Measurements from ENCODE around the gene OR2M2. TPM values are rescaled to one million over a fixed set of nuclear protein-coding genes. Genes with fewer than 3 reads are reported as not detected.

The OR2M2 gene
- total and polyA plus RNA-seq, 2 of the 8 experiments (the other 6 are each of a cell fraction or from before 2014, with no cell fraction given) = not detected

GRCh38 chr1:248127653-248128052, 47.0 kb upstream of the OR2M2 start (continued):
- TF ChIP-seq TAF7 (optimal IDR thresholded peaks at IDR 0.05; ENCODE audit: borderline replicate concordance, low read depth, low read length) (no peak), USF2 (IDR thresholded peaks at IDR 0.05; ENCODE audit: low read length) (no peak), SAP30 (IDR thresholded peaks at IDR 0.05; ENCODE audit: insufficient read depth, insufficient replicate concordance, low read length) (no peak), CHD7 (IDR thresholded peaks at IDR 0.05; ENCODE audit: insufficient replicate concordance, low read length) (no peak)
